Measurements from ENCODE around the gene MRPL48. TPM values are rescaled to one million over a fixed set of nuclear protein-coding genes. Genes with fewer than 3 reads are reported as not detected.

Gene MRPL48
- polyA plus RNA-seq, 1 of the 3 experiments (the other 2 are of a cell fraction) = 29.2 TPM

- TF ChIP-seq PBX3 (IDR thresholded peaks at IDR 0.05) (no peak), REST (IDR thresholded peaks at IDR 0.05; ENCODE audit: low read depth, low read length) (no peak)
Measured at GRCh38 chr11:73913472-73913871, 125.8 kb downstream of the MRPL48 start (continued).

GRCh38 chr11:73914284-73914683 lies 126.6 kb downstream of the MRPL48 start:
- no peaks in the 10 kb centered on the region for H3K9me3 ChIP-seq

More at GRCh38 chr11:73914284-73914683, 126.6 kb downstream of the MRPL48 start:
- H3F3A ChIP-seq (replicated peaks; ENCODE audit: insufficient read depth) = peaks cover 6% of the 10 kb centered on the region
- no peak overlapping the region for H3K9ac ChIP-seq
- DNase-seq = no peak
- no peak overlapping the region for H3K4me3 ChIP-seq (ENCODE audit: low read depth in 2 of 2, low read length in 1 of 2)
- no peak overlapping the region for H2AFZ ChIP-seq (ENCODE audit: low read depth)
- H3K27ac ChIP-seq (ENCODE audit: low read depth in 2 of 2, low read length in 1 of 2) = no peak overlapping the region
- H3K4me1 ChIP-seq (ENCODE audit: control insufficient read depth in 1 of 2, insufficient read depth in 2 of 2, low read depth in 1 of 2, low read length in 1 of 2) = no peaks in the 10 kb centered on the region
- no peak for TF ChIP-seq USF1 (IDR thresholded peaks at IDR 0.05; ENCODE audit: borderline replicate concordance, low read depth)
- TF ChIP-seq YY1 (IDR thresholded peaks at IDR 0.05; ENCODE audit: low read depth) = no peak
- no peak for TF ChIP-seq PBX3 (IDR thresholded peaks at IDR 0.05)
- no peak for TF ChIP-seq RCOR1 (IDR thresholded peaks at IDR 0.05; ENCODE audit: low read length)
- no peak for TF ChIP-seq CHD2 (IDR thresholded peaks at IDR 0.05; ENCODE audit: low read length, partially characterized antibody)
- no peak for TF ChIP-seq RFX5 (IDR thresholded peaks at IDR 0.05; ENCODE audit: low read length)
- TF ChIP-seq SIN3A (IDR thresholded peaks at IDR 0.05; ENCODE audit: borderline replicate concordance, low read depth, low read length) = no peak
- no peak for TF ChIP-seq FOXM1 (IDR thresholded peaks at IDR 0.05; ENCODE audit: low read depth)
- no peak for TF ChIP-seq CTCF (IDR thresholded peaks at IDR 0.05)
- no peak for TF ChIP-seq NRF1 (IDR thresholded peaks at IDR 0.05; ENCODE audit: low read depth, low read length)
- no peaks in the 10 kb centered on the region for H3K9me2 ChIP-seq
- H3K36me3 ChIP-seq (replicated peaks in 1 of 2; ENCODE audit: control insufficient read depth in 1 of 2, insufficient read depth in 2 of 2, low read length in 1 of 2) = peaks cover 43 to 53% of the 10 kb centered on the region in 2 experiments
- ChIA-PET CTCF (interaction anchor here (1.0 kb wide), 1 partner anchor 50 kb away, joined by 3 read pairs; no protein-coding TSS in a partner anchor), POLR2A (no interaction called here)
- 97% methylated on average over 4 of the region's 4 CpGs for WGBS (ENCODE audit: low lambda C conversion rate)
- H3K4me2 ChIP-seq = no peak overlapping the region
- no peaks in the 10 kb centered on the region for H3K79me2 ChIP-seq (ENCODE audit: insufficient read depth)
- H3K27me3 ChIP-seq (ENCODE audit: insufficient read depth) = no peaks in the 10 kb centered on the region
- H4K20me1 ChIP-seq (ENCODE audit: insufficient read depth) = no peaks in the 10 kb centered on the region

Other genes starting within 250 kb of the MRPL48 start
- gene FAM168A, start 189.8 kb upstream of the MRPL48 start, polyA plus RNA-seq (2012; rRNA removed) = 17.8 and 18.2 TPM in 2 replicates
- gene PLEKHB1, start 141.3 kb upstream of the MRPL48 start, polyA plus RNA-seq (2012; rRNA removed) = 9.7 and 10.2 TPM in 2 replicates
- 39.1 and 48.8 TPM in 2 replicates for gene RAB6A, start 26.8 kb upstream of the MRPL48 start, polyA plus RNA-seq (2012; rRNA removed)
- 171 and 172 TPM in 2 replicates for gene COA4, start 89.0 kb downstream of the MRPL48 start, polyA plus RNA-seq (2012; rRNA removed)
- gene PAAF1, start 89.1 kb downstream of the MRPL48 start, polyA plus RNA-seq (2012; rRNA removed) = 23.2 and 26.0 TPM in 2 replicates
- 0.49 and 0.51 TPM in 2 replicates for gene DNAJB13, start 163.2 kb downstream of the MRPL48 start, polyA plus RNA-seq (2012; rRNA removed)
- 28.5 and 36.0 TPM in 2 replicates for gene UCP2, start 195.0 kb downstream of the MRPL48 start, polyA plus RNA-seq (2012; rRNA removed)
- gene UCP3, start 221.2 kb downstream of the MRPL48 start, polyA plus RNA-seq (2012; rRNA removed) = 1.2 and 1.4 TPM in 2 replicates